Occipital lobe (tissue), 2 donors: ENCODE results near the gene OAF. TPM values are rescaled to one million over a fixed set of nuclear protein-coding genes. Genes with fewer than 3 reads are reported as not detected.

Source experiments
- DNase-seq: peaks from one replicate; lab custom pipeline; 2025; lab: John Stamatoyannopoulos, UW
- total RNA-seq: library from RNA; depleted of rRNA; stranded (reverse); fragments of >200 nt; gene quantifications from one replicate; pipeline ENCODE4 v1.2.3, GENCODE V29; 2014

The OAF gene
- total RNA-seq, 1 donor from 2014 or later = 1.4 TPM

GRCh38 chr11:120201653-120202052 is 9.2 kb upstream of the OAF start:
- DNase-seq = no peak

DNA sequence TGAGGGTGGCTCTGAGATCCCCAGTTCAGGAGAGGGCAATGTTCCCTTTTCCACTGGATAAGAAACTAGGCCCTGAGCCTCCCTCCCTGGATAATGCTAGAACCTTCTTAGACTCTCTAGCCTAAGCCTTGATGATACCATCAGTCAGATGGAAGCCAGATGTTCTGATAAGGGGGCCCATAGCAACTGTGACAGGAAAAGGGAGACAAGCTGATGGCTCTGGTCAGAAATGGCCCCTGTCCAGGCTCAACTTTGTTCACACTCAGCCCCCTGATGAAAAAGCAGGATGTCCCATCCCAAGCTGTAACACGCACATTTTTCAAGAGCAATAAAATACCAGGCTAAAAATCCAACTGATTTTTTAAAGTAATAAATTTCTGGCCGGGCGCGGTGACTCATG is 7.2 kb upstream of the OAF start:
- DNase-seq = no peak

DNA sequence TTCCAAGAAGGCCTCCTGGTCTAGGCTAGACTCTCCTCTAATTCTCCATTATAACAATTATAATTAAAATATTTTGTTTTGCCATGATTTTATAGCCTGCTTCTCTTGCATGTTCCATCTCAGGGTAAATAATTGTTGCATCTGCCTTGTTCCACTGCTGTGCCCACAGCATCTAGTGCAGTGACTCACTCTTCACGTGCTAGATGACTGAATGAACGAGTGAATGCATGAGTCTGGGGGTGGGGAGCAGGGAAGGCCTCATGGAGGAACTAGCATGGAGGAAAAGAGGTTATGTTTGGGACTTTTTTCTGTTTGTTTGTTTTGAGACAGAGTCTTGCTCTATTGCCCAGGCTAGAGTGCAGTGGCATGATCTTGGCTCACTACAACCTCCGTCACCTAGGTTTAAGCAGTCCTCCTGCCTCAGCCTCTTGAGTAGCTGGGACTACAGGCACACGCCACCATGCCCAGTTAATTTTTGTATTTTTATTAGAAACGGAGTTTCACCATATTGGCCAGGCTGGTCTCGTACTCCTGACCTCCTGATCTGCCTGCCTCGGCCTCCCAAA is 5.2 kb upstream of the OAF start:
- DNase-seq = no peak

DNA sequence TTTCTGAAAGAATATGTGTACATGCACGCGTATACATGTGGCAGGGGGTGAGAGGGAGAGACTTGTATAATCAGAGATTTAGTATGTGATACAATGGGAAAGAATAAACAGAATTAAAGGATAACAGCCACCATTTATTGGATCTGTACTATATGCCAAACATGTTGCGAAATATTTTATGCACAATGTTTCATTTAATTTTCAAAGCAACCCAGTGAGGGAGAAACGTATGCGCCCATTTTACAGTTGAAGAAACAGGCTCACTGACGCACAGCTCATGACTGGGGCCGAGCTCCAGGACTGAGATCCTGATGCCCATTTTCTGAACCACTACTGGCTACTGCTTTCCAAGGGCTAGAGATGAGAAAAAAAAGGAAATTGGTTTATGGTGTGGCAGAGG is 3.3 kb upstream of the OAF start:
- no peak for DNase-seq

DNA sequence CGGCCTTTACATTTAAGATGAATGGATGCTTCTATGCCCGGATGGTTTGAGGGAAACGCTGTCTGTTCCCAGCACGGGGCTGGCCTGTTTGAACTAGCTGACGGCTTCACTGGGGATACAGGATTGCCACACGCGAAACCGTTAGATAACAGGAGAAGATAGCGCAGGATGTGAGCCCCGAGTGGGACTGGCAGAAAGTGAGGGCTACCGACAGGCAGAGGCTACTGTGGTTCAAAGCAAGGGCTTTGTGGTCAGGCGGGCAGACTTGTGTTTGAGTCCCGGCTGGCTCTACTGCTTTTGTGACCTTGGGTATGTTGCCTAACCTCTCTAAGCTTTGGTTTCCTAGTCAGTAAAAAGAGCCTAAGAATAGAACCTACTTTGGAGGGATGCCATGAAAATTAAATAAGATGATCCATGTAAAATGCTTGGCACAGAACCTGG is 2.8 kb upstream of the OAF start:
- no peak for DNase-seq

- DNase-seq = no peak
Measured at GRCh38 chr11:120208777-120209176, 2.1 kb upstream of the OAF start.

- no peak for DNase-seq
Measured at GRCh38 chr11:120209746-120210625, 846 bp upstream of the OAF start.

- no peak for DNase-seq
Measured at GRCh38 chr11:120211522-120212258, 858 bp downstream of the OAF start.

DNA sequence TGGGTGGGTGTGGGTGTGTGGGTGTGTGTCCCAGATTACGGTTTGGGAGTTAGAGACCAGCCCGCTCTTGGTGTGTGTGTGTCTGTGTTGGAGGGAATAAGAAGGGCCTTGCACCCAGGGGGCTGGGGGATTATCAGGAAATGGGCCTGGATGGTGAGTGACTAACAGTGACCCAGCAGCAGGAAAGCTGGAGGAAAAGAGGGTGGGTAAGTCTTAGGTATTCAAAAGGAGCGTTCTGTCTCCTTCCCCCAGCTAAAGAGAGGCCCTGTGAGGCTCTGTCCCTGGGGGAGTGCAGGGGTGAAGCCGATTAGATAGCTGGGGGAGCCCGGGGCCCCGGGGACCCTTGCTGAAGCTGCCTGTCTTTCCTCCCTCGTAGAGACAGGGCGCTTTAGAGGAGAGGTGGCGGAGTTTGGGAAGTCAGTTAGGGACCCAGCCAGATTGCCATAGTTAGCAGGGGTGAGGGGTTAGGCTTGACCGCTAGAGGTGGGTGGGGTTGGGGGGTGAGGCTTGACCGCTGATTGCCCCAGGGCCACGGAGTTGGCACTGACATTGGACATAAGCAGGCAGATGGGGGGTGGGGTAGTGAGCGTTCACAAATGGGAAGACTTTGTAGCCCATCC is 1.5 kb downstream of the OAF start:
- no peak for DNase-seq

DNA sequence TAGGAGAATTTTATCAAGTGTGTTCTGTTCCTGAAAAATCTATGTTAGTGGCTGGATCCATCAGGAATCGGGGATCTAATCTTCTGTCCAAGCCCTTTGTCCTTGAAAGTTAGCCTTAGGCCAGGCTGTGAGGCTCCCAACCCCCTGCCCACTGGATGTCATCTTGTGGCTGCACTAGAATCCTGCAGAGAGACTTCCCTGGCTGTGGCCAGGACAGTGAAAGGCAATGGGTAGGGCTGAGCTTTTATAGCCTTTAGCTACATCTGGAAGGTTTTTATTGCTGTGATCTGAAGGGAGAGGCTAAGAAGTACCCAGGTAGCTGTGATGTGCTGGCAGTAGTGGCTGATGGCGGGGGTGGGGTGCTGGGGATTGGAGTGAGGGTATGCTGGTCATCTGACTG is 2.1 kb downstream of the OAF start:
- no peak for DNase-seq

GRCh38 chr11:120214581-120214980 is 3.7 kb downstream of the OAF start:
- no peak for DNase-seq

- DNase-seq = no peak
Measured at GRCh38 chr11:120215634-120216033, 4.8 kb downstream of the OAF start.

- no peak for DNase-seq
Measured at GRCh38 chr11:120216426-120217102, 5.7 kb downstream of the OAF start.

- no peak for DNase-seq
Measured at GRCh38 chr11:120217526-120217925, 6.7 kb downstream of the OAF start.

DNA sequence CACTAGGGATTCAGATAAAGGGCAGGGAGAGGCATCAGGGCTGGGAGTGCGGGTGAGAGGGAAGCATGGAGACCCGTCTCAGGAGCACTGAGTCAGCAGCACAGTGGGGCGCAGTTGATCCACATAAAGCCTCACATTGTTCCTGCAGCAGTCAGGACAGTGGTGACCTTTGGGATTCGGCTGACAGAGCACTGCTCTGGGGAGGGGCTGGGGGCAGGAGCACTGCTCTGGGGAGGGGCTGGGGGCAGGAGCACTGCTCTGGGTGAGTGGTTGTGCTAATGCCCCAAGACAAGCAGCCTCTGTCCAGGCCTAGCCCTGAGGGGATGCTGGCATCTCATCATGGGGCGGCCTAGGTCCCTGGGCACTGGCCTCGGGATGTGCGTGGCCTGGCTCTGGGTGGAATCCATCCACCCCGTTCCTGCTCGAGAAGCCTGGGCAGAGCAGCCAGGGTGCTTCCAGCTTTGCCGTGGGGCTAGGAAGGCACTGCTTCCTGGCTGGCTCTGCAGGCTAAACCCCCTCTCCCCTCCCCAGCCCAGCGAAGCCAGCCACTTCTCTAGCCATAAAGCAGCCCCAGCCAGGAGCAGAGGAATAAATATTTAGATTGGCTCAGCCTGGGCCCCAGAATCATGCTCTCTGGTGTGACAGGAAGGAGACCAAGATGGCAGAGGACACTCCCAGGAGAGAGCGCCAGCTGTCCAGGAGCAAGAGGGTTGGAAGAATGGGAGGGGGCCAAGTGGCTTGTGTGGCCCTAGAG is 7.3 kb downstream of the OAF start:
- peak; percentile 40 for DNase-seq

DNA sequence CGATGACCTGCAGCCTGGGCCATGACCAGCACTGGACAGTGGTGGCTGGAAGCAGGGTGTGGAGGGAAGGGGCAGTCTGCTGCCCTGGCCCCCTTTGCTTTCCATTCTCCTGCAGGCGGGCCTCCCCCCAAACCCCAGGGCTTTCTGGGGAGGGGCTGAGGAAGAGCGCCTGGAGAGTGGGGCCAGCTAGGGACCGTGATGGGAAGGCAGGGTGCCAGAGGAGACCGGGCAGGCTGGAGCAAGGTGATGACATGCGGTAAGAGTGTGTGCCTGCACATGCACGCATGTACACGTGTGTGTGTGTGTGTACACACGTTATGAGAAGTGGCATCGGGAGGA is 7.8 kb downstream of the OAF start:
- no peak for DNase-seq

DNA sequence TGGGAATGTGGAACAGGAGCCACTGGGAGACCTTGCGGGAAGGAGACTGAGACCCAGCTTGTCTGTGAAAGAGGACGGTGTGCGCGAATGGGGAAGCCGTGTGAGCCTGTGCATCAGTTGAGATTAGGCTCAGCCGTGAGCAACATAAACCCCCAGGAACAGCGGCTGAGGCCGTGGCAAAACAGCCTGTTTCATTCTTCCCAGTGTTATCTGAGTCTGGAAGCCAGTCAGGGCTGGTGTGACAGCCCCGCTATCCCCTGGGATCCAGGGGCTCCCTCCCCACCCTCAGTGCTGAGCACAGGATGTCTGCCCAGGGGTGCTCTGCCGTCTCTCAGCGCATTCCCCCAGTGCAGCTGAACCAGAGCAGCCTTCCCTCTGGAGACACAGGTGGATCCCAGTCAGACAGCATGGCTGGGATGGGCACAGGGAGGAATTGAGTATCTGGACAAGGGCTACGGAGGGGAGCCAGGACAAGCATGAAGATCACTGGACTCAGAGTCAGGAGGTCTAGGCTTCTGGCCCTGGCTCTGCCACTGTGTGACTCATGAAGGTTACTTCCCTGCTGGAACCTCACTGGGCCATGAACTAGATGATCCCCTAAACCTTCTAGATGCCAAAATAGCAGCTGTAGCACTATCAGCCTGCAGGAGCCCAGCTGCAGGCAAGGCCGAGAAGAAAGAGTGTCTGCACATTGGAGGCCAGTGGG is 8.6 kb downstream of the OAF start:
- DNase-seq = no peak

DNA sequence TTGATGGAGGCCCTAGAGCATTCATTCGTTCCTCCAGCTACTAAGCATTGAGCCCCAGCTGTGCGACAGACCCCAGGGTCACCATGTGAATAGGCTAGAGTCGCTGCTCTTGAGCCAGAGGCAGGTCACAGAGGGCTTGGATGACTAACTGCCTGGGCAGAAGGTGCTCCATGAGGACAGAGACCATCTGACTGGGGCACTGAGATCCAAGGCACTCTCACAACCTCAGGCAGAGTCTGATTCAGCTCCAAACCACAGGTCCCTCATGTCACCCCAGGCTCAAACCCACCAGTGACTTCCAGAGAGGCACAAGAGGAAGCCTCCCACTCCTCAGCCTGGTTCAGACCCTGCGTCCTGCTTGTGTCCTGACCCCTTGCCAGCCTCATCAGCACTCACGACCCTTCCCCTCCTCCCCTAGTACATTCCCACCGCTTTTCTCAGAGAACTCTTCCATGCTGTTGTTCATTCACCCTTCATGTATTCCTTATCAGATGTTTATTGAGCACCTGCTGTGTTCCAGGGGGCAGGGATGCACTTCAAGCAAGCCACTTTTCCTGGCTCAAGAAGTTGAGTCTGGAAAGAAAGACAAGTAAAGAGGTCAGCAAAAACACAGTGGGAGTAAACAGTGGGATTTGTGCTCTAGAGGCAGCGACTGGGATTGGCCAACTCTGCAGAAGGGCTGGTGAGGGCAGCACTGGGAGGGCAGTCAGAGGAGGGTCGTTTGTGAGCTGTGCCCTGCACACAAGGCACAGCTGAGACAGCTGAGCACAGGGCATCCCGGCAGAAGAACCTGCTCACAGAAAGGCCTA is 9.3 kb downstream of the OAF start:
- DNase-seq = no peak

- no peak for DNase-seq
Measured at GRCh38 chr11:120220747-120221037, 9.9 kb downstream of the OAF start.
